ENCODE results near the gene GDI2.
"Not testable (repeated sequence)": the region's sequence is repeated elsewhere in the genome, so short reads cannot be mapped to it uniquely, and the experiment has no call there.

Gene GDI2

DNA sequence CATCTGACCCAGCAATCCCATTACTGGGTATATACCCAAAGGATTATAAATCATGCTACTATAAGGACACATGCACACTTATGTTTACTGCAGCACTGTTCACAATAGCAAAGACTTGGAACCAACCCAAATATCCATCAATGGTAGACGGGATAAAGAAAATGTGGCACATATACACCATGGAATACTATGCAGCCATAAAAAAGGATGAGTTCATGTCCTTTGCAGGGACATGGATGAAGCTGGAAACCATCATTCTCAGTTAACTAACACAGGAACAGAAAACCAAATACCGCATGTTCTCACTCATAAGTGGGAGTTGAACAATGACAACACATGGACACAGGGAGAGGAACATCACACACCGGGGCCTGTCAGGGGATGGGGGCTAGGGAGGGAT, 35.5 kb downstream of the GDI2 start:
- not testable (repeated sequence) for DNase-seq

DNA sequence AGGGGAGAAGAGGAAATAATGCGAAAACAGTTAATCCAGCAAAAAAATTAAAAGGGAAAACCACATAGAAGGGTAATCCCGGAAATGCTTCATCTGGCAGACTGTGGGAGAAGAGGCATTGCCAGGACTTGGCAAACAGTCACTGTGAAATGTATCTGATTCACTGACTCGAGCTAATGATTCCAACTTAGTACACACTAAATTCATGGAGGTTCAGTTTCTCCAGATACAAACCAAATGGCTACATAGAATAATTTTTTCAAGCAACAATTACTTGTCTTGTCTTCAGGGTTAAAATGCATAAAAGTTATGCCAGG, 36.4 kb downstream of the GDI2 start:
- DNase-seq, result no peak

DNA sequence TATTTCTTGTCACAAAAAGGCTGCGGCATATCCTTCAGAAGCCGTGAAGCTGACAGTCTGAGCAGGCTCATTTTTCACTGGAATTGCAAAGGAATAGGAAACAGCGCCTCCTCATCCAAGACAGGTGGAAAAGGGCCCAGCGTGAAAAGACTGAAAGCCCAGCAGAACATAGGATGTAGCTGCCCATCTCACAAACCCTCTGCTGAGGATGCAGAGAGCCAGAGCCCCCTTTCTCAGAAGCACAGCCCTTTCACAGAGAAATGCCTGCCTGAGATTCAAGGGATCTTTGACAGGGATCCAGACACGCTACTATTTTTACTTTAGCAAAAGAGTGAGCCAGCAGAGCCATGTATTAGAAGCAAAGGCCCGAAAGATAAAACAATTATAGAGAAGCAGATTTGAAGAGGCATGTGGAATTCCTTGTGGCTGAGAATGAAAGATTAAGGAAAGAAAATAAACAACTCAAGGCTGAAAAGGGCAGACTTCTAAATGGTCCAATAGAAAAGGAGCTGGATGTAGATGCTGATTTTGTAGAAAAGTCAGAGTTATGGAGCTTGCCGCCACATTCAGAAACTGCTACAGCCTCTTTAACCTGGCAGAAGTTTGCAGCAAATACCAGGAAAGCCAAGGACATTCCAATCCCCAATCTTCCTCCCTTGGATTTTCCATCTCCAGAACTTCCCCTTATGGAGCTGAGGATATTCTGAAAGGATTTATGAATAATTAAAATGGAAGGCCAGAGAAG, 36.9 kb downstream of the GDI2 start:
- no peak for DNase-seq

DNA sequence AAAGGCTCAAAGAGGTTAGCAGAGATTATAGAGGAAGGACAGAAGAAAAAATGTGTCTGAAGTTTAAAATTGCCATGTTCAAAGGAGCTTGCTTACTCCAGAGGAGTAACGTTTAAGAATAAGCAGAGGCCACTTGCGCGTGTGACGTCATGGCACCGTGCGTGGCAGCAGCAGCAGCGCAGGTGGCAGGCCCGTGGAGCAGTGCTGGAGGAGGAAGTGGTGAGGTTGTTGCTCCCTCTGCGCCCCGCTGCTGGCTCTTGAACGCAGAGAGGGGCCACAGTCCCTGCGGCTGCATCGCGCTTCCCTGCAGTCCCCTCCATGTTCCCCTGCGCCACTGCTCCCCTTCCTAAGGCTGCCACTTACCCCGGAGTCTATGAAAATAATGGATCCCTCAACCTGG, 37.5 kb downstream of the GDI2 start:
- no peak for DNase-seq

DNA sequence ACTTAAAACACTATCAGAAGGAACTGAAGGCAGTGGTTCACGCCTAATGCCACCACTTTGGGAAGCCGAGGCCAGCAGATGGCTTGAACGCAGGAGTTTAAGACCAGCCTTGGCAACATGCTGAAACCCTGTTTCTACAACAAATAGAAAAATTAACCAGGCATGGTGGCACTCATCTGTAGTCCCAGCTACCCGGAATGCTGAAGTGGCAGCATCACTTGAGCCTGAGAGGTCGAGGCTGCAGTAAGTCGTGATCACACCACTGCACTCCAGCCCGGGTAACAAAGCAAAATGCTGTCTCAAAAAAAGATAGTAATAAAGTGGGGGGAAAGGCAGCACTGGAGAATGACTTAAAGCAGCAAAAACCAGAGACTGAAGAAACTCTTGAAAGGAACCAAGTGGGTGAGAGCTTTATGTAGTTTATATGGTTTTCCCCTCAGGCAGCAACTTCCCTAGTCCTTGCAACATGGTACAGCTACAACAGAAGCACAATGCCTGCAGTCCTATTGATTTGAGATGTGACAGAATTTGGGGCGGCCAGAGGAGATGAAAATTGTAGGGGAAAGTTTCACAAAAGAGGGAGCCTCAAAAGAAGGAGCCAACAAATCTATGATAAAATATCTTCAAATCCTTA, 38.1 kb downstream of the GDI2 start:
- no peak for DNase-seq

DNA sequence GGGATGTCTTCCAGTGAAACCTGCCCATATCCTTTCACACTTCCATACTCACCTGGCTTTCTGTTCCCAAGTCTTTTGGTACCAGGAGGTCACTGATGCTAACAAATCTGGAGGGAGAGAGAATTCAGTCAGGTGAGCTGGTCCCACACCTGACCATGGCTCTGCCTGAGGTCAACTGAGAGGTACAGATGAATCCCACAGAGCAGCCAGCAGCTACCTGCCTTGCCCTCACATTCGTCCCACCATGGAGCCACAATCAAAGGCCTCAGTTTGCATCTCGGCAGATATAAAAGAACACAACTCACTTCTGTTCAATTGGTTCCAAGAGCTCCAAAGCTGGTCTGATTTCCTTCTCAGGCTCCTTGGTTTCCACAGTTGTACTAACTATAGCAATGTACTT, 47.0 kb downstream of the GDI2 start:
- DNase-seq, result no peak

DNA sequence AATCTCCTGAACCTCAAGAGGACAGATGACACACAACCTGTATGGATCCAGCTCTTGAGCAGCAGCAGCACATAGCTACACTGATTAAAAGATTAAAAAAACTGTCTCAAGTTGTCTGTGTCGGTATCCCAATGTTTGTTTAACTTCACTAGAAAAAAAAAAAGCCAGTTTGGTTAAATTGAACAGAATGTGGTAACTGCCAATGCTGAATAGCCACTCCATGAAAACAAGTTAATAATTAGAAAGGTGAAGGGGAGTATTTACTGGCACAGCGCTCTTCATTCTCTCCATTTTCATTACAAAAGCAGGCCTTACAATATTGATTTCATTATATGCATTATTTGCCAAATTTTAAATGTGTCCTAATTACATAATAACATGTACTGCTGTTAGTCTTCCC, 47.6 kb downstream of the GDI2 start:
- no peak for DNase-seq

DNA sequence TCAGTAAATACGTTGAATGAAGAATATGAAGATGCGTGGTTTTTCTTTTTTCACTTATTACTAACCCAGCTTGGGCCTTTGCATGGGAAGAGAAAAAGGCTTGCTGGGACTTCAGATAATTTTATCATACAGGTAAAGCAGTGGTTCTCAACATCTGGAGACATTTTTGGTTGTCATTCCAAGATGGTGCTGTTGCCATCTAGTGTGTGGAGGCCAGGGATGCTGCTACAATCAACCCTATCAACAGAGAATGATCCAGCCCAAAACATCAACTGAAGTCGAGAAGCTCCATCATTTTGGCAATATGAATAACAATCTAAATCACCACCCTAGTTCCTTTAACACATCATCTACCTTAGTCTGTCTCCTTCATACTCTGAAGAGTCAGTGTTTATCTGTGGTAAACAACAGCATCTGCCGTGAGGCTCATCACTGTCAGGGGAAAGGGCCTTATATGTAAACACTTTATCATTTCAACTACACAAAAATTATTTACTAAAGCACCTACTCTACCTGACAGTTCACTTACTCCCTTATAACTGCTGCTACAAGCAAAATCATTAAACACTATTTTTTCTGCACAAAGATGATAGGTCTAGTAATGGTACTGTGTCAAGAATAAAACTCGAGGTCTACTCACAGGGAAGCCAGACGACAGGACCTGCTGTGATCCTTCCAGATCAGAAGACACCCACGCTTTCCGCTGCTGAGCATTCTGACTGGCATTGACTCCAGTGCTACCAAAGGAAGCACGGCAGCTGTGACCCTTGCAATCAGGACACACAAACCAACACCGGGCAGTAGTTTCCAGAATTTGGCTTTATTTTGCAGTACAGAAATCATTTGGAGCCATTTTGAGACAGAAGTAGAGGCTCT, 48.6 kb downstream of the GDI2 start:
- no peak for DNase-seq

DNA sequence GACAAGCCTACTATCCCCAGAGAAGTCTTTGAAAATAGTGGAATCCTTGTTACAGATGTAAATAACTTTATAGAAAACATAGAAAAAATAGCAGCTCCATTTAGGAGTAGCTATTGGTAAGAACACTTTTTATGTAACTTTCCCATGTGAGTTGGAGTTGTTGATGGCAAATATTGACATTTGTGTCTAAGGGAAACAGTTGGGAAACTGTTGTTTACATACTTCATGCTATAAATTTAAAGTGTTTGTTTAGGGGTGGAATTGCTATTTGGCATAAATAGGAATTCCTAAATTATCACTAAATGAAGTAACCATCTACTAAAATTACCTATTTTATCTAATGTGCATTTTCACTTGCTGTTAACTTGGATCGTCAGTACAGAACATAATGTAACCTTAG, 50.7 kb downstream of the GDI2 start:
- DNase-seq, result no peak

DNA sequence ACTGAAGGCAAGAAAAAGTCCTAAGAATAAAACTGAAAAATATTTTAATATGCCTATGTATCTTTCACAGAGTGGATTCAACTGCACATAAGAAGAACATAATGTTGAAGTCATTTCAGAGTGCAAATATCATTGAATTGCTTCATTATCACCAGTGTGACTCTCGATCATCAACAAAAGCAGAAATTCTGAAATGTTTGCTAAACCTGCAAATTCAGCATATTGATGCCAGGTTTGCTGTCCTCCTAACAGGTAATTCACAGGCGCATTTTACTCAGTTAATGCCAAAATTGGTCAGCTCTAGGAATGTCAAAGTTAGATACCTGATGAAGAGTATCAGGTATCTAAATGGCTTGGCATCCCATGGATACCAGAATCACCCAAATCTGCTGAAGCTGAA, 52.0 kb downstream of the GDI2 start:
- DNase-seq, result no peak

DNA sequence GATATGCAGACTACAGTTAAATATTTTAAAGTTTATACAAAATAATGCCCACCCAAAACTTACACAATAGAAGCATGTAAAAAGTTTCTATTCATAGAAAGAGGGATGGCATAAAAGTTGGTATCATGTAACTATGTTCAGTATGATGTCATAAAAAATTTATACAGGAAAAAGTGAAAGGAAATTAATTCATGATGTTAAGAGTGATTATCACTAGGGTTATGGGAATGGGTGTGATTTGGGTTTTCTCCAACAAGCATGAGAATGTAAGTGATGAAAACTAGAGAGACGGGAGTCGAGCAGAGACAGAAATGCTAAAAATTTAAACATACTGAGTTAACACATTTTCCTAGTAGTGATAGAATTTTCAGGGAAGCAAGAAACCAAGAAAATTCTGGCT, 52.7 kb downstream of the GDI2 start:
- DNase-seq, result no peak

DNA sequence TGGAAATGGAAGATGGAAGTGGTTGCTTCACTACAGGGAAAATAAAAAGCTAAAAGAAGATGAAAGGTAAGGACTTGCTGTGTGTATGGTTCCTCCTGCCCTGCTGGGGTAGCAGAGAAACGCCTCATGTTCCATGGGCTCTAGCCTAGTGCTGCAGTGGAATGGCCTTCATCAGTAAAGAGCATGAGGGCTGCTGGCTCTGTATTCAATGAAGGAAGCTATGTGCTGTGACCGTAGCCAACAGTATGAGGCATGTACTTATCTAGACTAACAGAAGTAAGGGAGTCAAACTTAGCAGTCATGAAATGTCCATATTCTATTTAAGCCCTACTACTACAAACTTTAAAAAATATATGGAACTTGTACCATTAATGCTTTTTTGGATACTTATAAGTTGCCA, 54.3 kb downstream of the GDI2 start:
- DNase-seq, result no peak

DNA sequence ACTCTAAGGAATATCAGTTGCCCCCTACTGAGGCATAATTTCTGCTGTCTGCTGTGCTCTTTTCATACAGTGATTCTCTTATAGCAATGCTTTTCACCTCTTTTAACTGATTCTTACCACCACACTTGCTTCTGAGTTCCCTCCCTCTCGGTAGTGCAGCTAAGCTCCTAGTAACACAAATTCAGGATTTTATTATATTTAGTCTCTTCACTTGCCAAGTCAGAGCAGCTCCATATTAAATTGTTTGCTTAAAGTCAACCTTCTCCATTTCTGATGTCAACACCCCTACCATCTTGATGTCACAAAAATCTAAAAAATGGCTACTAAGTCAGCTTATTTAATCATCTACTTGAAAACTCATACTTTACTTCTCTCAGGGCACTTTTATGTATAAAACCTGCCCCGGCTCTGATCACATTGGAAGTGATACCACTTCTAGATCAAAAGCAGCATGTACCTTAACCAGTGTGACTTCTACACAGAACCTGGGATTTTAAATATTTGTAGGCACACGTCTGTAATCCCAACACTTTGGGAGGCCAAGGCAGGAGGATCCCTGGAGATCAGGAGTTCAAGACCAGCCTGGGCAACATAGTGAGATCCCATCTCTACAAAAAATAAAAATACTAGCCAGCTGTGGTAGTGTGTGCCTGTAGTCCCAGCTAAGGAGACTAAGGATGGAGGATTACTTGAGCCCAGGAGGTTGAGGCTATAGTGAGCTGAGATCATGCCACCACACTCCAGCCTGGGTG, 55.3 kb downstream of the GDI2 start:
- DNase-seq, result no peak

DNA sequence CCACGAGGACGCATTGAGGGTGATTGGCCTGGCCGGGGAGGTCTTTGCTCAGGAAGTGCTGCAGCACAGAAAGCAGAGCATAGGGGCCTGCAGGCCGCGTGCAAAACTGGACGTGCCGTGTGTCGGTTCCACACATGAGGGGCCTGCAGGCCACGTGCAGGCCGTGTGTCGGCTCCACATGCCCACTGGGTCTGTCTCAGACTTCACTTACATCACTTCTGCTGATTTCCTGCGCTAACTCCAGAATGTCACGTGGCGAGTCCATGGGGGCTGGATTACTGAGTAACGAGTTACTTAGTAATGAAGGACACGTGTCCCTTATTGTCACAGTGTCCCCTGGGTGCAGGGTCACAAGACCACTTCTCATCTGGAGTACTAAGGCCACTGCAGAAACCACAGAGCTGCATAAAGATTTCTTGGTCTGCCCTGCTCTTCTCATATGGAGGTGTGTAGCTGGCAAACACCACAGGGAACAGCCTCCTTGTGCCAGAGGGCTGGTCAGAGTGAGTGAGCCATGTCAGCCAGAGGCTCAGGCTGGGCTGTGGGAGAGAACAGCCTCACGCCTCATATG, 60.8 kb downstream of the GDI2 start:
- DNase-seq, result no peak

DNA sequence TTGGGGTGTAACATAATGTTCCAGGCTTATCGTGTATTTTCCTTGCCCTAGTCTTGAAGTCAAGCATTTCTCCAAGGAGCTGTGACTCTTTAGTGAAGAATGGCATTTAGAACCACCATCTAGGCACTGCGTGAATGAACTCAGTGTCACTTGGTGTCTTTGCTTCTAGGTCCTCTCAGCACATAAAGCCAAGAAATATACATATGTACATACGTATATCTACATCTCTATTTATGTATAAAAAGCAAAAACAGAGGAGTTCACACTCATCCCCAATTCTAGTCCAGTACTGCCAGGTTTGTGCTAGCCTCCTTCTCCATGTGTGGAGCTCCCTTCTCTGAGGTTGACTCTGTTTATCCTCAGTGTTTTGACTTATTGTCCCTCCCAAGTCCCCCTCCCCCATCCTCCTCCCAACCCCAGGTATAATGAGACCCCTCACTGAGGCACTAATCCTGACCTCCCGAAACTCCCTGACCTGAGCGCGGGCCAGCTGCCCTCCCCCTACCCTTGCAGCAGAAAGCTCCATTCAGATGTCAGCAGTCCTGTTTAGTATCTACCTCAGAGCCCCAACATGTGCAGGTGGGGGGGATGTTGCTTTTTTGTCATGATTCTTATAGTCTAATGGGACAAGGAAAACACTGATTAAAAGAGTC, 61.5 kb downstream of the GDI2 start:
- DNase-seq, result no peak

DNA sequence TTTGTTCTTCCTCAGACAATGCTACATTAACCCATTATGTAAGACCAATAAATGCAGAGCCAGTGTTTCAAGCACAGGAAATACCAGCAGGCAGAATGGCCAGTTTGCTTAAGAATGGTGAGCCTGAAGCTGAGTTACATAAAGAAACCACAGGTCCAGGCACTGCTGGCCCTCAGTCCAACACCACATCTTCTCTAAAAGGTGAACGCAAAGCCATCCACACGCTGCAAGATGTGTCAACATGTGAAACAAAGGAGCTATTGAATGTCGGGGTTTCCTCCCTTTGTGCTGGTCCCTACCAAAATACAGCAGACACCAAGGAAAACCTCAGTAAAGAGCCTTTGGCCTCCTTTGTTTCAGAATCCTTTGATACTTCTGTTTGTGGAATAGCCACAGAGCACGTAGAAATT, 64.8 kb downstream of the GDI2 start:
- no peak for DNase-seq

DNA sequence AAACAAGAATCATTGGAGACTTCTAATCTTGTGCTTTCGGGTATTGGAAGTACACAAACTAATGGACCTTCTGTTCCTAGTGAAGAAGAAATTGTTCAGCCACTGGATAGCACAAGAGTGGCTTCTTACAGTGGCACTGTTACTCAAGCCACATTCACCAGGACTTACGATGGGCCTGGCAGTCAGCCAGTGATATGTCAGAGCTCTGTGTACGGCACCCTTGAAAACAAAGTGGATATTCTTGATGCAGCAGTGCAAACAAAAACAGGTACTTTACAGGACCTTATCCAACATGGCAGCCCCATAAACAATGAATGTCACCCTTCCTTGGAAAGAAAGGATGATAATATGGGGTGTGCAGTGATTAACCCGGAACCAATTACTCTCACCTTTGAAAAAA, 67.0 kb downstream of the GDI2 start:
- no peak for DNase-seq

DNA sequence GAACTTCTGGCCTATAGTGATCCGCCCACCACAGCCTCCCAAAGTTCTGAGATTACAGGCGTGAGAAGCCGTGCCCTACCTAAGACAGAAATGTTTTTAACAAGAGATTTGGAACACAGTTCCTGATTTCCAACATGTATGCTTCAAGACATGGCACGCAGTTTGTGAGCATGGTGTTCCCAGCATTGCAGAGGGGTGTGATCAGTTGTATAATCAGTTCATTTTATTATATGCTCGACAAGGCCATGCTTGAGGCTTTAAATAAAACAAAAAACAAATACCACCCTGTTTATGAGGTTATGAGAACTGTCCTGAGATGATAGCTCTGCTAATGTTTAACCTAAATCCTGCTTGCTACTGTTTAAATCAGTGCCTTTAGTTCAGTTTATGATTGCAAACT, 68.4 kb downstream of the GDI2 start:
- DNase-seq, result no peak

DNA sequence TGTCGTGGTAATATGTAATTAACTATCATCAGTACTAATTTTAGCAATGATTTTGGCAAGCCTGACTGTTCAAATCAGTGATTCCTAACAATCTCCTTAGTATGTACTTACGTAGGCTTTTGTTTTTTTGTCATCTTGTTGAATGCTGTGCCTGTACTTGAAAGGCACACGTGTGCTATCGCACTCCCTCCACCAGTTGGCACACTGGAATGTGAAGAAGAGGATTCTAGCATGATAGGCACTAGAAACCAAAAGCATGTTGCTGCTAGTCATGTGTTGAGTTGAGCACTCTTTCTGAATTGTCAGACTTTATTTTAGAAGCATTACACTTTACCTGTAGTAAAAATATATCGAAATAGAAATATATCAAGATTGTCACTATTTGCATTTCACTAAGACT, 69.5 kb downstream of the GDI2 start:
- DNase-seq, result no peak

DNA sequence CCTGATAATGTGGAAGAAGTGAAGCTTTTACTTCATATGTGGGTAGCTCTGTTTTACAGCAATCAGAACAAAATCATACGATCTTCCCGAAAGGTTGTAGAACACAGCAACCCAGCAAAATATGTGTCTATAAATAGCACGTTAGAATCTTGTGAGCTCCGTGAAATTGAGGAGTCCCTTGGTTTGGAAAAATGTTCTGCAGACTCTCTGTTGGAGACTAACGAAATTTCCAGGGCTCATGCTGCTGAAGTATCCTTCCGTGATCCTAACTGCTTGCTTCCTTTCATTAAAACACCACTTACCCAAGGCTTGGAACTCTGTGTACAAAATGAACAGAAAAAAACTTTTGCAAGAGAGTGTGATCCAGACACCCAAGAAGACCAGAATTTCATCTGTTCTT, 71.1 kb downstream of the GDI2 start:
- DNase-seq, result no peak

DNA sequence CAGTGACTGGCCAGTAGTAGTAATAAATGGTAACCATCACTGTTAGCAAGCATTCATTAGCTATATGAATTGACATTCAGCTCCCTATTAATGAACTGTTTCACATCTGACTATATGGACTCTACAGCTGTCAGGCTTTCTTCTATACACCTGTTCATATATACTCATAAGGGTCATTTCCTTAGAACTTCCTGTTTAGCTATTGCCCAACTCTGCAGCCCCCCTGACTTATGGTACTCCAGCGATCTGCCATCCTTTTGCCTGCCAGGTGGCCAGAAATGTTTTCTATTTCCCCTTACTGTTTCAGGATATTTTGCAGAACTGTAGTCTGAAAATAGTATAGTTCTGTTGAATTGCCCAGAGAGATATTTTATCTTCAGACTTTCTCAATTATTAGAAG, 72.0 kb downstream of the GDI2 start:
- DNase-seq, result no peak

DNA sequence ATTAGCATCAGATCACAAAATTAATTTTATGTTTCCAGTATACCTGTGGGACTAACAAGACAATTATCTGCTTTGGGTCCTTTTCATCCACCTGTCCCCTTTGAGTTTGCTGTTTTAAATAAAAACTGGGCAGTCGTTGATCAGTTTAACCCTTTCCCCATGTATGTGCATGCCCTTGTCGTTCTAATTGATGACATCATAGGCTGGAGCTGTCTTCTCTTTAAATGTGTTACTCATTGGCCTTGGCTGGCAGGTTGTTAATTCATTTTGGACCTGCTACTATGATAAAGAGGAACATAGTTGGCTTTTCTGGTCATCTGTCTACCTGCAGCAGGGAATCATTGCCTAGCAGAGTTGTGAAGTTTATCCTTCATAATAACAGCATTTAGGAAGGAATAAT, 74.8 kb downstream of the GDI2 start:
- DNase-seq, result no peak

DNA sequence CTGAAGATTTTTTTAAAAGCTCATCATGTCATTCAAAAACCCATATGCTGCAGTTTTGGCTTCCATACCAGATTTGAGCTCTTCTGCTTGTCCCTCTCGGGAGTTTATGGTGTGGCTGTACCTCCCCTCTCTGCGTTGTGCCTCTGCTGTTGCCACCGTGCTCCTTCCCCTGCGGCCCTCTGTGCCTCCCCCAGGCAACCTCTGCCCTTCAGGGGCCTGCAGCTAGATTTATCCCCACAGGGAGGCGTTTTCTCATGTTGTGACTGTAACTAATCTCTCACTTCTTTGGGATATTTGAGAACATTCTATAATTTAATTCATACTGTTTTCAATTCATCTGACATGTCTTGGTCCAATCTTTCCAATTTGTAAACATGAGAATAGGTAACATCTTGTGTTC, 75.9 kb downstream of the GDI2 start:
- DNase-seq, result no peak

Measured in NCI-H2081 treated with DMSO at 0.1 percent for 48 hours (cell line).